Epithelial cell of proximal tubule (primary cell): Measurements from ENCODE around the gene ATAT1. TPM values are rescaled to one million over a fixed set of nuclear protein-coding genes. Genes with fewer than 3 reads are reported as not detected.

Experiments
- DNase-seq: peaks from one replicate; pipeline ENCODE4 v3.0.0-alpha.2; 2011; ENCODE audit warnings: low read depth
- H3K4me3 ChIP-seq: 2 replicates; pipeline ENCODE4 v1.5.1; 2011; ENCODE audit warnings: low read depth, mild to moderate bottlenecking, low read length
- total RNA-seq: library from RNA; depleted of rRNA; stranded (reverse); fragments of >200 nt; gene quantifications from 2 replicates; pipeline ENCODE4 v1.2.3, GENCODE V29; 2015
- TF ChIP-seq, protein P1 (sequence below): conservative IDR thresholded peaks from 2 replicates; pipeline ENCODE4 v1.5.1; 2012; ENCODE audit warnings: low read depth, mild to moderate bottlenecking, low read length

The ATAT1 gene
- total RNA-seq, 1 donor from 2014 or later: 6.2 TPM

DNA sequence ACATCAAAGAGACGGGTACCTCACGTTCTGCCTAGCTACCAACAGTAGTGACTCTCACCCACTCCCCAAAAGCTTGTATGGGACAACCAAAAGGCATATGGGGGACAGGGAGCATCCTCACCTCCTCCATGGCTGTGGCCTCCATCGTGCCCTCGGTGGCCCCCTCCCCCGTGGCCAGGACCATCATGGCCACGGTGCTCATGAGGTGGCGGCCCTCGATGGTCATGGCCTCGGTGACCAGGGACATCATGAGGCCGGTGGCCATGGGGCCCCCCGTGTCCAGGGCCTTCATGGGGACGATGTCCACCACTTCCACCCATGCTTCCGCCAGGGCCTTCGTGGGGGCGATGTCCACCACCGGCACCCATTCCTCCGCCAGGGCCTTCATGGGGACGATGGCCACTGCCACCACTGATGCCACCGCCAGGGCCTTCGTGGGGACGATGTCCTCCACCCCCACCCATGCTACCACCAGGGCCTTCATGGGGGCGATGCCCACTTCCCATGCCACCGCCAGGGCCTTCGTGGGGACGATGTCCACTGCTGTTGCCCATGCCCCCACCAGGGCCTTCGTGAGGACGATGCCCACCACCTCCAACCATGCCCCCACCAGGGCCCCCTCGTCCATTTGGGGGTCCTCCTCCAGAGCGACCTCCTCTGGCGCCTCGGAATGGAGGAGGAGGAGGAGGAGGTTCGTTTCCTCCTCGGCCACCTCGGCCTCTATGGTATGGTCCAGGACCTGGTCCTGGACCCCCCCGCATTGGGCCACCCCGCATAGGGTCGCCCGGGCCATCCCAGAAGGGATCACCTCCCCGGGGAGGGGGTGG is 24.6 kb upstream of the ATAT1 start:
- DNase-seq: no peak
- H3K4me3 ChIP-seq: no peak overlapping the region
- TF ChIP-seq, protein P1, sequence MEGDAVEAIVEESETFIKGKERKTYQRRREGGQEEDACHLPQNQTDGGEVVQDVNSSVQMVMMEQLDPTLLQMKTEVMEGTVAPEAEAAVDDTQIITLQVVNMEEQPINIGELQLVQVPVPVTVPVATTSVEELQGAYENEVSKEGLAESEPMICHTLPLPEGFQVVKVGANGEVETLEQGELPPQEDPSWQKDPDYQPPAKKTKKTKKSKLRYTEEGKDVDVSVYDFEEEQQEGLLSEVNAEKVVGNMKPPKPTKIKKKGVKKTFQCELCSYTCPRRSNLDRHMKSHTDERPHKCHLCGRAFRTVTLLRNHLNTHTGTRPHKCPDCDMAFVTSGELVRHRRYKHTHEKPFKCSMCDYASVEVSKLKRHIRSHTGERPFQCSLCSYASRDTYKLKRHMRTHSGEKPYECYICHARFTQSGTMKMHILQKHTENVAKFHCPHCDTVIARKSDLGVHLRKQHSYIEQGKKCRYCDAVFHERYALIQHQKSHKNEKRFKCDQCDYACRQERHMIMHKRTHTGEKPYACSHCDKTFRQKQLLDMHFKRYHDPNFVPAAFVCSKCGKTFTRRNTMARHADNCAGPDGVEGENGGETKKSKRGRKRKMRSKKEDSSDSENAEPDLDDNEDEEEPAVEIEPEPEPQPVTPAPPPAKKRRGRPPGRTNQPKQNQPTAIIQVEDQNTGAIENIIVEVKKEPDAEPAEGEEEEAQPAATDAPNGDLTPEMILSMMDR: no peak

DNA sequence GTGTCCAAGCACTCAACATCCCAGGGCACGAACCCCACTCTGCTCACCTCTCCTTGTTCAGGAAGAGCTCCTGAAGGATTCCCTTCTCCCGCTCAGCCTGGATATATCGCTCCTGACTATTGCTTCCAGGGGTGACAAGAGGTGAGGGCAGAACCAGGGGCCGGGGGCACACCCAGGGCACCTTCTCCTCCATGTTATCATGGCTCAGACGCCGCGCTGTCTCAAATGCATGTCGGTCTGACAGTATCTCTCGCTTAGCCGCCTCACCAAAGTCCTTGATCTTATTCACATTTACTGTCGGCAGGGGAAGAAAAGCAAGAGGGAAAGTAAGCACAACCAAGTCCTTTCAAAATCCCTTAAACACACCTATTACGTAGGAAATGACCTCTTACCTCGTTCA is 22.7 kb upstream of the ATAT1 start:
- DNase-seq: no peak
- no peak overlapping the region for H3K4me3 ChIP-seq
- TF ChIP-seq, protein P1: no peak

DNA sequence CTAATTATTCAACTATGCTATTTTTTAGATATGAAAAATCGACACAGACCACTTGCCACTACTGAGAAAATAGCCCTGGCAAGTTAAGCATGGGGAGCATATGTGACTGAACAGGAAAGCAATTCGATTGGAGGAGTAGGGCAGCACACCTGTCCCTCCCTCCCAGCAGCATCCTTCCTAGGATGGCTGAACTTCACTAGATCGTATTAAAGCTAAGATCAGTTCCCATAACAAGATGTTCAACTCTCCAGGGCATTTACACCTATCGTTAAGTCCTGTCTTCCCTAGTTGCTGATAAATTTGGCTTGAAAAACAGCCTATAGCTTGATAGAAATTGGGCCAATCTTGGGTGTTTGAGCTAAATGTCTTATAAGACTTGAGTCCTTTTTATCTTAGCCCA is 16.6 kb upstream of the ATAT1 start:
- H3K4me3 ChIP-seq: no peak overlapping the region
- DNase-seq: no peak
- TF ChIP-seq, protein P1: no peak

DNA sequence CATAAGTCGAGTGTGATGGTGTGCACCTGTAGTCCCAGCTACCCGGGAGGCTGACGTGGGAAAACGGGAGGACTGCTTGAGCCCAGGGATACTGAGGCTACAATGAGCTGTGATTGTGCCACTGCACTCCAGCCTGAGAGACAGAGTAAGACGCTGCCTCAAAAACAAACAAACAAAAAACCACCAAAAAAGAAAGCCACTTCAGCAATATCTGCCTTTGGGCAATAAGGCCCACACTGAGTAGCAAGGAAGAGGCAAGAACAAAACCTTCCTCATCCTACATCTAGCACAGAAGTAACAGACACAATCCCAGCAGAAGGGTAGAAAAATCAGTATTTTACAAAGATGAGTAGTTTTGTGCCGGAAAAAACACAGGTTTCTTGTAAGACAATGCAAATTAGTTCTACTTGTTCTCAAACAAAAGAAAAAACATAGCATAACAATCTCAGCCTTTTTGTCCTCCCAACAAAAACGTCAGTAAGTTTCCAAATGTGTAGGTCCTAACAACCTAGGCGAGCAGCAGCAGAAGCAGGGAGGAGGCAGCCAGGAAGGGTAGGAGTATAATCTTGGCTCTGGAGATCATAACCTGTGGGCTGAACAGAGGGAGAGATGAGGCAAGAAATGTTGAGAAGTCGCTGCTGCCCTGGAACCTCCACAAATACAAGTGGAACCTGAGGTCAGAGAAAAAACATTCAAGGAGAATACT is 15.4 kb upstream of the ATAT1 start:
- DNase-seq: no peak
- TF ChIP-seq, protein P1: no peak
- H3K4me3 ChIP-seq: no peak overlapping the region

DNA sequence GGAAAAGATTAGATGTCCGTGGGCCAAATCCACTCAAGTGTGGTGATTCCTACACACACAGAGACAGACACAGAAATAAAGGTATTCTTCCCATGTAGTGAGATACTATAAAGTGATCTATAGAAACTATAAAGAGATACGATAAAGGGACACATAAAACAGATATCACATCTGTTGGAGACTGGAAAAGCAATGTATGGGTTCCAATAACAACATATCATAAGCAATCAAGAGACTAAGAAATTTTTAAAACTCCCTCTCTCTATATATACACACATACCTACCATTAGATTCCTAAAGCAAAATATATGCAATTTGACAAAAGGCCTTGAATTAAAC is 14.8 kb upstream of the ATAT1 start:
- no peak for DNase-seq
- TF ChIP-seq, protein P1: no peak

DNA sequence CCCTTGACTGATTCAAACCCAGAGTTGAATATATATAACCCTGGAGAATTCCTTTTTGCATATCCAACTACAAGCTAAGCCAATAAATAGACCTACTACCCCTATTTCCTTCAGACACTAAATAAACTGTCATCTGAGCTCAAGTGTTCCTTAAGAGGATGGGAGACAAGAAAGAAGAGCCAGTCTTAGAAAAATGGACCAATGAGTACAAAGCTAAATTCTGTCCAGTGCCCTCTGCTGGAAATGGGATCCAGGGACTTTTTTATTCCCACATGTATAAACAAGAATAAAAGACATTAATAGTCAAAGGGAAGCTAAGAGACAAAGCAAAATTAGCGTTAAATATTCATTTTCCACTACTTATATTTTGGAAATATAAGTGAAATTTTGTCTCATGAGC is 14.5 kb upstream of the ATAT1 start:
- DNase-seq: no peak
- H3K4me3 ChIP-seq: no peak overlapping the region
- TF ChIP-seq, protein P1: peak; percentile 51

More for the DNA sequence above, 14.8 kb upstream of the ATAT1 start:
- H3K4me3 ChIP-seq: no peak overlapping the region

DNA sequence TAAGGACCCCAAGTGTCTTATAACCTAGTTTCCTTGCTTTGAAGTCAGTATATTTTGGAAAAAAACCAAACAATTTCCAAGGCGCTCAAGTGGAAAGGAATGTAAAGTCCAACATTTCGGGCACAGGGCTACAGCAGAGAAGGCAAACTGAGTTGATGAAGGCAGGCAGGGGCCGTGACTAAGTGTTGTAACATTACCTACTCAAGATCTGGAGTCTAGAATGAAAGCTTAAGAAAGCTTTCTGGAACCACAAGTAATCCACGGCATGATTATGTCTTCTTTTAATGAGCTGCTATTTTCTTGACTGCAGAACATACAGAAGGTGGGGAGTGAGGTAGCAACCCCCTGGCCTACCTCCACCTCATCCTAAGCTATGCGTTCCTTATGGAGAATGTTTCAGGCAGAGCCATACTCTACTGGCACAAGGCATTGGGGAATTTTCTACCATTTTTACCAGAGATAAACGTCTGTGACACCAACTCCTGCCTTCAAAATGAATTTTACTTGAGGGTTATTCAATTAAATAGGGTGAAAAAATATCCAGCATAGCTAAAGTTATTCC is 13.9 kb upstream of the ATAT1 start:
- TF ChIP-seq, protein P1: no peak
- DNase-seq: no peak
- H3K4me3 ChIP-seq: no peak overlapping the region
